ENCODE data around the gene PBX1.
"Not testable (repeated sequence)": the region's sequence is repeated elsewhere in the genome, so short reads cannot be mapped to it uniquely, and the experiment has no call there.

Gene PBX1

DNA sequence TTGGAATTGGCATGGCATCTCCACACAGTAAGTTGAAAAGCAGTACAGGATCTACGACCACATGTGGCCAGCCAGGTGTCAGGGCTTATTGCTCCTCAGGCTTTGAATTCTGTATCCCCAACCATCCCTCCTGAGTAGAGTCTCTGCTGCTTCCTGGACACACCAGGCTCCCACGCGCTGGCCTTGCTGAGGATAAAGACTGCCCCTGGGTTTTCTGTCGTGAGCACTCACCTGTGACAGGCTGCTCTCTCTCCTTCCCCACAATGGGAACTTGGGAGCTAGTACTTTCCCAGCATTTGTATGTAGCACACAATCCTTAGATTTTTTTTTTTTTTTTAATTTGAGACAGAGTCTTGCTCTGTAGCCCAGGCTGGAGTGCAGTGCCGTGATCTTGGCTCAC lies 33.6 kb downstream of the PBX1 start:
- no peak for DNase-seq

DNA sequence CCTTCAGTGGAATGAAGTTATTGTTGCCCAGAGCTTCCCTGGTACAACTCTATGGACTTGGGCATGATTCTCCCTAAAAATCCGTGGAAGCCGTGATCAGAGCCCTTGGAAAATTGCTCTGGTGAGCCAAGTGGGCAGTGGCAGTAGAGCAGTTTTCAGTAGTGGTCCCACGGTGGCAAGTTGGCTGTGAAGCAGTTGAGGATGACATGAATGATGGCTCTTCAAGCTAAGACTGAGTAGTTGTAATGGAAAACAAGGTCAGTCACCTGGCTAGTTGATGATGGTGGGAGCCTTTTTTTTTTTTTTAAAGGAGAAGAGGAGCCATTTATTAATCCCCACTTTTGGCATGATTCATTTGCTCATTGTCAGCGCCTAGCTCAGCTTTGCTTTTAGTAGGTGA lies 36.2 kb downstream of the PBX1 start:
- DNase-seq, result no peak

GRCh38 chr1:164596172-164596571 lies 37.2 kb downstream of the PBX1 start:
- DNase-seq, result no peak

- no peak for DNase-seq
Observed at GRCh38 chr1:164598719-164599118, 39.7 kb downstream of the PBX1 start.

DNA sequence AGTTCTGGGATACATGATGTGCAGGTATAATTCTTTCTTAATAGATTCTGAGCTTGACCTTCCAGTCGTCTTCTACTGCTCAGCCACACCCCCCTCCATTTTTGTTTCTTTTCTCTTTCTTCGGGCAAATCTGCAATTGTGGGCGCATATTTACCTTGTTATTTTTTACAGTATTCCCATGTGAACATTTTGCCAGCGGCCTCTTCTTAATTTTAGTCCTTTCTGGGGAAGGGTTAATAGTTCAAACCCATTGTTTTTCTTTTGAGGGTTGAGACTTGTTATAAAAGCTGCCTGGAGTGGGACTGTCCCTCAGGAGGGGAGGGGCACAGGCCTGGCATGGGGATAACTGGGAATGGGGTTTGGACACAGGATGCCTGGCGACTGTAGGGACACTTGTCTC lies 40.3 kb downstream of the PBX1 start:
- DNase-seq, result no peak

GRCh38 chr1:164601399-164602100 lies 42.6 kb downstream of the PBX1 start:
- DNase-seq, result no peak

- DNase-seq, result no peak
Observed at GRCh38 chr1:164602101-164602422, 43.1 kb downstream of the PBX1 start.

- DNase-seq, result no peak
Observed at GRCh38 chr1:164602480-164603093, 43.6 kb downstream of the PBX1 start.

DNA sequence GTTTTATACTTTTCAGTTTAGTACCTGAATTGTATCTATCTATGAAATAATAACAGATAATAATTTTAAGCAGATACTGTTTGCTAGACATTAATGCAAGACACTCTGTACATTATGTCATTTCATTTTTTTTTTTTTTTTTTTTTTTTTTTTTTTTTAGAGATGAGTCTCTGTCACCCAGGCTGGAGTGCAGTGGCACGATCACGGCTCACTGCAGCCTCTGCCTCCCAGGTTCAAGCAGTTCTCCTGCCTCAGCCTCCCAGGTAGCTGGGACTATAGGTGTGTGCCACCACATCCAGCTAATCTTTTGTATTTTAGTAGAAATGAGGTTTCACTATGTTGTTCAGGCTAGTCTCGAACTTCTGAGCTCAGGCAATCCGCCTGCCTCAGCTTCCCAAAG lies 44.8 kb downstream of the PBX1 start:
- DNase-seq, result not testable (repeated sequence)

- no peak for DNase-seq
Observed at GRCh38 chr1:164604541-164604940, 45.6 kb downstream of the PBX1 start.

DNA sequence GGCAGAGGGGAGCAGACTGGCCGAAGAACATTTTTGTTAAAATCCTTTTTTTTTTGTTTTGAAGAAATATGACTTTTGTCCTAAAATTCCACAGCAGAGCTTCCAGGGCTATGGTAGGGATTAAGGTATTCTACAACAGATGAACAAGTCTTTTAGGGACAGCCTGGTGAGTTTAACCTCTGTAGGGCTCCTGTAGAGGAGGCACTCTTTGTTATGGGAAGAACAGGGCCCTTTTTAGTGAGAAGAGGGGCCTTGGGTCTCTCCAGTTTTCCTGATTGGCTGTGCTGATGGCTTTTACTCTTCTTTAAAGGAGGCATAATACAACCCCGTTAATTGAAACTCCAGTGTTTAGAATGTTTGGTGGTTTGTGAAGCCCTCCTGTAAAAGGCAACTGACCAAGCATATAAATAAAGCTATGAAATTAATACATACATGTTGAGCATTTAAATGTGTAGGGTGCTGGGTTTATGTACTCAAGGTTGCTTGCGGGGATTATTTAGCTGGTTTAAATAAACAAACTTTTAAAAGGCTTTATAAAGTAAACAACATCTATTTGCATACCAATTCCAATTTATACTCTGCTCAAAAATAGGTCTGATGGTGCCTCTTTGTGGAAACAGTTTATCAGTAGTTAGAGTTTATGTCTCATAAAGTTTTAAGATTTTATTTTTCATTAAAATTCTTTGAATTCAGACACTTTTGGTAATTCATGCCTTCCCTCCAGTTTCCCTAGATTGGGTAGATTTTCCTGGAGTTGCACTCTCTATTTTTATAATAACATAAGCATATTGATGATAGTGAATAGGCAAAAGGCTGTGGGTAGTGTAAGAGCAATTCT lies 46.5 kb downstream of the PBX1 start:
- no peak for DNase-seq

GRCh38 chr1:164607351-164607750 lies 48.4 kb downstream of the PBX1 start:
- DNase-seq, result no peak

GRCh38 chr1:164608651-164609057 lies 49.7 kb downstream of the PBX1 start:
- DNase-seq, result no peak

DNA sequence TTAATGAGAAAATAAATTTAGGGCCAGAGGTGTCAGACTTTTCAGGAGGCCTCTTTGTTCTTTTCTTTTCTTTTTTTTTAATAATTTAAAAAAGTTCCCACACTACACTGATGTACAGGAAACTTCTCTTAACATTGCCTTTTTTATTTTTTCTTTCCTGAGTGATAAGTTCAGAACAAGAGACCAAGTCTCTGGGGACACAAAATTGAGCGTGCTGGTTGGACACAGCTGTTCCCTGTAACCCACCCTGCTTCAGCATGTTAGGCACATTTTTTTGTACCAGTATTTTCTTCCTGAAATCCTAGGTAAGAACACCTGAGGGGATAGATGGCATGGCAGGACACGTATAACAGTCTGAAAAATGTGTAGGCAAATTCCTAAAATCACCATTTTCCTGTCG lies 50.1 kb downstream of the PBX1 start:
- DNase-seq, result no peak

DNA sequence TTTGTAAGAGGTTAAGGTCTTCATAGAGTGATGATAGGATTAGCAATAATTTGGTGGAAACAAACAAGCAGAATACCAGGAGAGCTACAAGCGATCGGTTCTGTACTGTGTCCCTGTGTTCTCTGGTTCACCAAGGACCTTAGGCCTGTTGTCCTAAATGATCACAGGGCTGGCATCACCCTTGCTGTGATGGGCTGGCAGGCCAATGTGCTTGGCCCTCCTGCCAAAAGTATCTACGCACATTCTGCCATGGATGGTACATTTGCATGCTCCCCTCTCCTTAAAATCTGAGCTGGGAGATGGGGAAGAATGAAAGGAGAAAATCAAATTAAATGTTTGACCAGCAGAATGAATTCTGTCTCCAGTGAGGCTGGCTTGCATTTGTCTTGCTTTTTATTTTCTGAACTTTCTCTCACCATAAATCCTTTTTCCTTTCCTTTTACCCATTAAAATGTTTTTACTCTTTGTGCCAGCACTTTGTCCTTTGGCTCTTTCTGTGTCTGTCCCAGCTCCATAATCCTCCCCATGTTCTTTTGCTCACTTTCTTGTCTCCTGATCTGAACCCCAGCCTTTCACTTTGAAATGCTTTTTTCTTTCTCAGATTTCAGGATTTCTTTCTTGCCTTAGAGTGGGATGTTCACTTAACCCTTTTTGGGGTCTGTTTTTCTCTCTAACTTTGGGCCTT lies 51.7 kb downstream of the PBX1 start:
- DNase-seq, result no peak

DNA sequence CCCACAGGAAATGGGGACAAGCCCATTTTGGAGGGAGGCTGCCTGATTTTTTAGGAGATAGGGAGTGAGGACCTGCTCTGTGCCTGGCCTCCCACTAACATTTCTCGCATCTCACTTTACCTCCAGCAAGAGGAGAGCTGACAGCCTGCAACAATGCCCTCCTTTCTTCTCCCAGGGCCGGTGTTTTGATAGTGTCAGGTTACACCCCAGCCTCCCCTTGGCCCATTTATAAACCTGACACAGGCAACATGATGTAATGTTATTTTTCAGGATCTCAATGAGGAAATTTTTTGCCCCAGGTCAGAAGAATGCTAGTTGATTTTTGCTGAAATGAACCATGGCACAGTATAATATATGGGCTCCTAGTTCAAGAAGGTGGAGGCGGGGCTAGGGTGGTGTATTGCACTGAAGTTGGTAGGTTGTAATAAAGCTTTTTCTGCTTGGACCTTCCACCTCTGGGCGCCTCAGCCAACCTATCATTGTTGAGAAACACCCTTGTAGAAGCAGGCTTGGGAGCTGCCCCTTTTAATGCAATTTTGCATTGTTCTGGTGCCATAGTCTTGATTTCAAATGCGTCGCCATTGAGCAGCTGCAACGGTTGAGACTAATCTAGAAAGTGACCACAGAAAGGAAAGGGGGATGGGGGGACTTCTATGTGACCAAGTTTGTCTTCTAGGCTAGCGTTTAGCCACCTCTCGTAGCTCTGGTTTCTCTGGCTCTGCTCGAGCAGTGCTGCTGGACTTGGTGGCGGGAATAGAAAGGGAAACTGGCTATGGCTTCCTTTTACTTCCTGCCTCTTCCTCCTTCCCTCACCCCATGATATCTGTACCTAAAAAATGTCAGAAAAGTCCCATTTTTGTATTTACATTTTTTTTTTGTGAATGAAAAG lies 53.0 kb downstream of the PBX1 start:
- DNase-seq, result no peak

GRCh38 chr1:164613176-164613575 lies 54.2 kb downstream of the PBX1 start:
- DNase-seq, result no peak

GRCh38 chr1:164614316-164614715 lies 55.3 kb downstream of the PBX1 start:
- DNase-seq, result no peak

DNA sequence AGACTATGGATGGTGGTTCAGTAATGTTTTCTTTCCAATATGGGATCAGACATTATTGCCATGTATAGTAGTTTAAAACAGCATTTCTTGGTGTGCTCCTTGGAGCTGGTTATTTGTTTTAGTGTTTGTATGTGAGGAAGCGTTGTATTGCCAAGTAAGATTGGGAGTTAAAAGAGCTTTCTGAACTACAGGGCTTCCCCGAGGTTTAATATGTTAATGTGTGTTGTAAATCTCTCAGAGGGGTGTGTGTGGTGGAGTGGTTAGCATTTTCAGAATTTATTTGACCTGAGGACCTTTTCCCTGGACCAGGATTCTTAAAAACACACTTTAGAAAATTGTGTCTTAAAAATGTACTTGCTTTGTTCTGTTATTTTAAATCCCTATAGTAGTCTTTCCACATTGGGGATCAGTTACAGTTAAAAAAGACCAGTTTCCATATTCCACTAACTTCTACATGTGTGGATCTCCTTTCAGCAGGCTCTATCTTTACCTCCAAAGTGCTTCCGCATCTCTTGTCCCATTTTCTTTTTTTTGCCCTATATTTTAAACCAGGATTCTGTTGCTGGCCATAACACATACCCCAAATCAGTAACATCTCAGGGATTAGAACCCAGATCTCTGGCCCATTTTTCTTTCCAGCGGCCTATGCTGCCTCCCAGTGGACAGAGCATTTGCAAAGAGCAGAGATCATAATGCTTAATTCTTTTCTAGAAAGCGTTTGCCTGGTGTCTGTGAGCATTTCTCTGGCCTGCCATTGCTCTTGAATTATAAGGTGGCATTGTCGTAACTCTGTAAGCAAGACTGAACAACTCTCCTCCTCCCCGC lies 58.6 kb downstream of the PBX1 start:
- DNase-seq, result no peak

DNA sequence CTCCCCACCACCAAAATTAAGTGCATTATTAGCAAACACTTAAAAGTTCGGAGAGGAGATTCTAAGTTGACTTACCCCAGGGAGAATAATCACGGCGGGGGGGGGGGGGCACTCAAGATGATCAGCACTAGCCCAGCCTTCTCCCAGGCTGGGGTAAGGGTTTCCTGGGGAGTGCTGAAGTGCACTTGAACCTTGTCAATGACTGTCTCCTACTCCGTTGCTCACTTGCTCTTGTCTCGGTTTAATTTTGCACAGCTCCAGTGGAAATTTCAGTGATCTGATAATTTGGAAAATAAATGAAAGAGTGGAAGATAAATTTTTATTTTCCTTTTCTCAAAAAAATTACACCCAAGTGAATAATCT lies 59.2 kb downstream of the PBX1 start:
- no peak for DNase-seq

DNA sequence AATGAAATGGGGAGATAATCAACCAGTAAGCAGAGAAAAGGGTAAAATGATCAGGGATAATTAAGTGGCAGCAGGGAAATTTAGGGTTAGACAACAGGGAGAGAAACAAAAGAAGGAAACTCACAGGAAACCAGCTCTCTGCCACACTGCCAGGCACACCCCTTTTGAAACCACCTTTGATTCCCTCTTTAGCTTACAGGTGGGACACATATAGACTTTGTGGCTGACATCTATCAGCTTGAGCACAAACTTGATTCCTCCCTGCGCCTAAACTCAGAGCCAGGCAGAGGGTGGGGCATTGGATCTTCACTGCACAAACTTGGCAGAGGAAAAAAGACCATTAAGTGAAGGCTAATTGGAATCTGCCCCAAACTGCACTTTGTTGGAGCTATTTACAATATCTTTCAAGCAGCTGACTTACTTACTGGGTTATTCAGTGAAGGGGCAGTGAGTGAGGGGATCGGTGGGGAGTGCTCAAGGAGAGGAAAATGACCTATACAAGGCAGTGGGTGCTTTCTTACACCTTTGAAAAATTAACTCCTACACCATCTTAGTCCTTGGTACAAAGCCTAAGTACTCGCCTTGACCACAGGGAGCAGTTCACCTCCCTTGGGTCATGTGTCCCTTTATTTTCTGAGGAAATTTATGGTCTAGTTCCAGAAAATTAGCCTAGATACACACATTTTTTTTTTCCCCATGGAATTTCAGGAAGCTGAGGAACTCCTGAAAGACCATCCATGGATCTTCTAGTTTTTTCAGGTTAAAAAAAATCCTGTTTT lies 60.2 kb downstream of the PBX1 start:
- no peak for DNase-seq

Measured in CD4-positive, alpha-beta T cell treated with Interferon alpha-2 for 1 hour (primary cell).